D721Med (cell line): ENCODE results near the gene KRTAP4-5.
"Not testable (repeated sequence)": the region's sequence is repeated elsewhere in the genome, so short reads cannot be mapped to it uniquely, and the experiment has no call there.

Experiments
- DNase-seq: peaks from one replicate; pipeline ENCODE4 v3.0.0; 2011; ENCODE audit warnings: low spot score; ENCODE audit not compliant: insufficient read length
- FAIRE-seq: peaks from 2 replicates; lab custom pipeline; 2011; peaks lifted over from hg19 to GRCh38; lab: Jason Lieb, UNC
- TF ChIP-seq, protein P1 (sequence below): IDR thresholded peaks from 2 replicates; pipeline ENCODE4 v1.5.1; 2012; ENCODE audit warnings: mild to moderate bottlenecking, control low read depth; ENCODE audit not compliant: insufficient read depth; ENCODE audit errors: missing control alignments

Gene KRTAP4-5

DNA sequence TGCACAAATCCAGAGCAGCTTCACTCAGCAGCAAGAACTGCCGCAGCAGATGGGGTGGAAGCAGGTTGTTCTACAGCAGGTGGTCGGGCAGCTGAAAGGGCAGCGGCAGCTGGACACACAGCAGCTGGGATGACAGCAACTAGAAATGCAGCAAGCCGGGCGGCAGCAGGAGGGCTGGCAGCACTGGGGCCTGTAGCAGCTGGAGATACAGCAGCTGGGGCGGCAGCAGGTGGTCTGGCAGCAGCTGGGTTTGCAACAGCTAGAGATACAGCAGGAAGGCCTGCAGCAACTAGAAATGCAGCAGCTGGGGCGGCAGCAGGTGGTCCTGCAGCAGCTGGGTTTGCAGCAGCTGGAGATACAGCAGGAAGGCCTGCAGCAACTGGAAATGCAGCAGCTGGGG is 17.9 kb upstream of the KRTAP4-5 start:
- no peak for FAIRE-seq
- TF ChIP-seq, protein P1, sequence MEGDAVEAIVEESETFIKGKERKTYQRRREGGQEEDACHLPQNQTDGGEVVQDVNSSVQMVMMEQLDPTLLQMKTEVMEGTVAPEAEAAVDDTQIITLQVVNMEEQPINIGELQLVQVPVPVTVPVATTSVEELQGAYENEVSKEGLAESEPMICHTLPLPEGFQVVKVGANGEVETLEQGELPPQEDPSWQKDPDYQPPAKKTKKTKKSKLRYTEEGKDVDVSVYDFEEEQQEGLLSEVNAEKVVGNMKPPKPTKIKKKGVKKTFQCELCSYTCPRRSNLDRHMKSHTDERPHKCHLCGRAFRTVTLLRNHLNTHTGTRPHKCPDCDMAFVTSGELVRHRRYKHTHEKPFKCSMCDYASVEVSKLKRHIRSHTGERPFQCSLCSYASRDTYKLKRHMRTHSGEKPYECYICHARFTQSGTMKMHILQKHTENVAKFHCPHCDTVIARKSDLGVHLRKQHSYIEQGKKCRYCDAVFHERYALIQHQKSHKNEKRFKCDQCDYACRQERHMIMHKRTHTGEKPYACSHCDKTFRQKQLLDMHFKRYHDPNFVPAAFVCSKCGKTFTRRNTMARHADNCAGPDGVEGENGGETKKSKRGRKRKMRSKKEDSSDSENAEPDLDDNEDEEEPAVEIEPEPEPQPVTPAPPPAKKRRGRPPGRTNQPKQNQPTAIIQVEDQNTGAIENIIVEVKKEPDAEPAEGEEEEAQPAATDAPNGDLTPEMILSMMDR, result no peak

DNA sequence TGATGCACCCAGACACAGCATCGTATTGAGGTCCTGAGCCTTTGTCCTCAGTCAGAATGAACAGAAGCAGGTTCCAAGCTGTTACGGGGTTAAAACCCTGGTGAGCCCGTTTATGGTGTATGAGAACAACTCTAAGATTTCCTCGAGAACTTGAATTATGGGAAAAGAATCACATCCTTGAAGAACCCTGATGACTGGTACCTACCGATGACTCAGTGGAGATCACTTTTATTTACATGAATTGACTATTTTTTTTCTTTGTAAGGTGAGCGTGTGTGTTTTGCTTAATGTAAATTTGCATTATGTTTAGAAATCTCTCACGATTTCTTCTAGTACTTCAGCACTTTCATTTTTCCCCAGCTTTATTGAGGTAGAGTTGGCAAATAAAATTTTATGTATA is 14.2 kb upstream of the KRTAP4-5 start:
- FAIRE-seq, result no peak
- DNase-seq, result no peak
- TF ChIP-seq, protein P1, result no peak

More for the DNA sequence above, 17.9 kb upstream of the KRTAP4-5 start:
- DNase-seq, result no peak

DNA sequence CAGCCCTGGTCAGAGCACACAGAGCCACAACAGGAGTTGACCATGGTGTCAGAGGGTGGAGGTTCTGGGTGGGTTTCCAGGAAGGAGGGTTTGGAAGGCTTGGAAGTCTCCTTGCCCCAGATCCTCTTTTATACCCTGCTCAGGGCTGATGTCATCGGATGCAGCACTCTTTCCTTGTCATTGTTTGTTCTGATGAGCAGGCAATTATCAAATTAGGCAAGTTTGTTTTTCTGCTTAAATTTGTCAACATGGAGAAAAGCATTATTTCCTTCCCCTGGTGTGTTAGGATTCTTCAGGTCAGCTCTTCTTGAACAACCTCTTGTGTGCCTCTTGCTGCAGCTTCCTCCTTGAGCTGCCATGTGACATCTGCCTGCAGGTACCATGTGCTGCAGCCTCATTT is 11.0 kb upstream of the KRTAP4-5 start, which contains the start of gene KRTAP4-4:
TSS of gene KRTAP4-4 (minus strand) at position 101 of the 400 bp plus-strand sequence. CDS start at position 44, 57 bp downstream.
- FAIRE-seq, result no peak
- DNase-seq, result no peak
- TF ChIP-seq, protein P1, result no peak

DNA sequence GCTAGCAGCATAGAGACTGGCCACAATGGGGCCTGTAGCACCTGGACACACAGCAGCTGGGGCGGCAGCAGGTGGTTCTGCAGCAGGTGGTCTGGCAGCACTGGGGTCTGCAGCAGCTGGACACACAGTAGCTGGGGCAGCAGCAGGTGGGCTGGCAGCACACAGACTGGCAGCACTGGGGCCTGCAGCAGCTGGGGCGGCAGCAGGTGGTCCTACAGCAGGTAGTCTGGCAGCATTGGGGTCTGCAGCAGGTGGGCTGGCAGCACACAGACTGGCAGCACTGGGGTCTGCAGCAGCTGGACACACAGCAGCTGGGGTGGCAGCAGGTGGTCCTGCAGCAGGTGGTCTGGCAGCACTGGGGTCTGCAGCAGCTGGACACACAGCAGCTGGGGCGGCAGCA is 10.6 kb upstream of the KRTAP4-5 start:
- not testable (repeated sequence) for FAIRE-seq, DNase-seq

DNA sequence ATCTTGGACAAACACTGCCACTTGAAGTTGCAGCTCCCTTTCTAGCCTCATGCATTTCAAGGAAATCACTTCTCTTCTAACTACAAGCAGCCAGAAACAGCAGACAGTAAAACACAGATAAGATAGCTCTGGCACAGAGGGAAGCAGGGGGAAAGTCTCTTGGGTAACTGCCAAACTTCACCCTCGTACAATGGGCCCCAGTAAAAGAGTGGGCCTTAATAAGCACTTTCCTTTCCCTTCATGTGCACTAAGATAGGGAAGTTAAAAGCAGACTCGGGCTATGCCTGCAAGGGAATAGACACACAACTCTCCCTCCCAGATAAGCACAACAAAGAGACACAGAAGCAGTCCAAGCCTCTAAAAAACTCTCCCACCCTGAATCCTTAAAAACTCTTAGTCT is 4.2 kb upstream of the KRTAP4-5 start:
- FAIRE-seq (no peak), DNase-seq (no peak)
- TF ChIP-seq, protein P1, result no peak

DNA sequence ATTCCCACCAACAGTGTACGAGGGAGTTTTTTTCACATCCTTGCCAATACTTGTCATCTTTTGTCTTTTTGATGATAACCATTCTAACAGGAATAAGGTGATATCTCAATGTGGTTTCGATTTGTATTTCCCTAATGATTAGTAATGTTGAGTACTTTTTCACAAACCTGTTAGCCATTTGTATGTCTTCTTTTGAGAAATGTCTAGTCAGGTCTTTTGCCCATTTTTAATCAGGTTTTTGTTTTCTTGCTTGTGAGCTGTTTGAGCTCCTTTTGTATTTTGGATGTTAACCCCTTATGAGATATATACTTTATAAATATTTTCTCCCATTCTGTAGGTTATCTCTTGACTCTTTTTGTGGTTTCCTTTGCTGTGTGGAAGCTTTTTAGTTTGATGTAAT is 1.9 kb upstream of the KRTAP4-5 start:
- DNase-seq (no peak), FAIRE-seq (no peak)
- TF ChIP-seq, protein P1, result no peak

DNA sequence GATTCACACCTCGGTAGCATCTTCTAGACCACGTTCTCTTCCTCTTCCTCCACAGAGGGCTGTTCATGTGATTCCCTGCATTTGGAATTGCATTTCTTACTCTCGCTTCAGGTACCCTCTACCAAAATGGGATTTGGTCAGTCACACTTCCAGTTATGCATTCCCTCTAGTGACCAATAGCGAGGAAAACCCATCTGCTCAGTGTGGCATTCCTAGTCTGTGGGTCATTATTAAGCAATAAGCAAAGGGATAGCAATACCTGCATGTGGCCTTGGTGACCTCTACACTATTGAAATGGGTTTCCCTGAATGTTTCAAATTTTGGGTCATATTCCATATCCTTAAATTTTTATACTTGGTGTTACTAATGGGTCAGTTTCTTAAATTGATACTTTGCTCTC is 401 bp upstream of the KRTAP4-5 start:
- no peak for DNase-seq
- FAIRE-seq, result no peak
- TF ChIP-seq, protein P1, result no peak

DNA sequence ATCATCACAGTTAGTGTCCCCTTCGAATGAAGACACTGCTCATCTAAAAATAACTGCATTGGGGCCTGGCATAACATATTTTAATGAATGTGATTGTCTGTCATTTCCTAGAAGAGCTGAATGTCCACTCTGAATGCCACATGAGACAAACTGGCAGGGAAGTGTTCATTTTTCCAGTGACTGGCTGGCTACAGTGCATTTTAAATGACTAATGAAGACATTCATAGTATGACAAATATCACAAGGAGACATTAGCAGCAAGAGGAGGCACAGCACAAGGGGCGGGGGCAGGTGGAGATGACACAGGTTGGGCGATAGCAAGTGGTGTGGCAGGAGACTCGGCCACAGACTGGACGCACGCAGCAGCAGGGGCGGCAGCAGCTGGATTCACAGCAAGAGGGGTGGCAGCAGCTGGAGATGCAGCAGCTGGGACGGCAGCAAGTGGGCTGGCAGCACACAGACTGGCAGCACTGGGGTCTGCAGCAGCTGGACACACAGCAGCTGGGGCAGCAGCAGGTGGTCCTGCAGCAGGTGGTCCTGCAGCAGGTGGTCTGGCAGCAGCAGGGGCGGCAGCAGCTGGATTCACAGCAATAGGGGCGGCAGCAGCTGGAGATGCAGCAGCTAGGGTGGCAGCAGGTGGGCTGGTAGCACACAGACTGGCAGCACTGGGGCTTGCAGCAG is 514 bp downstream of the KRTAP4-5 start:
- DNase-seq, FAIRE-seq: not testable (repeated sequence)
